ENCODE measurements around the gene IL11RA. TPM values are rescaled to one million over a fixed set of nuclear protein-coding genes. Genes with fewer than 3 reads are reported as not detected.
A peak's percentile ranks its signal among the peaks of the same experiment; 100 is the strongest.

The IL11RA gene
- total RNA-seq, 1 experiment from 2014 or later, result 1.6 TPM

DNA sequence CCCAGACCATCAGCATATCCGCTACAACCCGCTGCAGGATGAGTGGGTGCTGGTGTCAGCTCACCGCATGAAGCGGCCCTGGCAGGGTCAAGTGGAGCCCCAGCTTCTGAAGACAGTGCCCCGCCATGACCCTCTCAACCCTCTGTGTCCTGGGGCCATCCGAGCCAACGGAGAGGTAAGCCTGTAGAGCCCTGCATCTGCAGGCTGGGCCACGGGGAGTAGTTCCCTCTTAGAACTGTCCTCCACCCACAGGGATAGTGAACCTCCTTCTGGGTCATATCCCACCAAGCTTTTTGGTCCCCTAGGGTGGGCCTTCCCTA is 4.9 kb upstream of the IL11RA start:
- no peak for DNase-seq (ENCODE audit: low read depth)
- in situ Hi-C loops (cut with HindIII; ENCODE audit: low pct_unique_long_range_greater_than_20kb, low sequenced_read_pairs), result no loop called here

GRCh38 chr9:34647651-34648050 is 4.3 kb upstream of the IL11RA start:
- in situ Hi-C loops (cut with HindIII; ENCODE audit: low pct_unique_long_range_greater_than_20kb, low sequenced_read_pairs), result no loop called here
- no peak for DNase-seq (ENCODE audit: low read depth)

DNA sequence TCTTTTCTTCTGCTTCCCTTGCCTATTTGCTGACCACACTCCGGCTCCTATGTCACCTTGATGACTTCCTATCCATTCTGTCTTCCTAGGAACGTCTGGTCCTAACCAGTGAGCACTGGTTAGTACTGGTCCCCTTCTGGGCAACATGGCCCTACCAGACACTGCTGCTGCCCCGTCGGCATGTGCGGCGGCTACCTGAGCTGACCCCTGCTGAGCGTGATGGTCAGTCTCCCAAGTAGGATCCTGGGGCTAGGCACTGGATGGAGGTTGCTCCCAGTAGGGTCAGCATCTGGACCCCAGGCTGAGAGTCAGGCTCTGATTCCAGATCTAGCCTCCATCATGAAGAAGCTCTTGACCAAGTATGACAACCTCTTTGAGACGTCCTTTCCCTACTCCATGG is 3.3 kb upstream of the IL11RA start:
- DNase-seq (ENCODE audit: low read depth), result no peak
- in situ Hi-C loops (cut with HindIII; ENCODE audit: low pct_unique_long_range_greater_than_20kb, low sequenced_read_pairs), result no loop called here

DNA sequence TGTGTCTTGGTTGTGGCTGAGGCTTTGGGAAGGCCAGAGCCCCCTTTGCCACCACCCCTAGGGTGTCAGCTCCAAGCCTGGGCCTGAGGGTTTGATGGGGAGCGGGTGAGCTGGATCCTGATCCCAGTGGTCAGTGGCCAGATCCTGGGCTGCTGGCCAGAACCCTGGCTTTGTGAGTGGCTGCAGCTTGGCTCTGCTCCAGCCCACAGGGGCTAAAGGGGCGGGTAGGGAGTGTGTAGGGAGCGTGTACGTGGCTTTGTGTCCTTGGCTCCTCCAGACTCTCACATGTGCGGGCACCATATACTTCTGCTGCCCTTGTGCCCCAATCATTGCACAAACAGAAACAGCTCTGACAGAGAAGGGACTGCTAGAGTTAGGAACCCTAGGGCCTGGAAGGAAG is 1.2 kb upstream of the IL11RA start:
- no peak for DNase-seq (ENCODE audit: low read depth)
- in situ Hi-C loops (cut with HindIII; ENCODE audit: low pct_unique_long_range_greater_than_20kb, low sequenced_read_pairs), result no loop called here

DNA sequence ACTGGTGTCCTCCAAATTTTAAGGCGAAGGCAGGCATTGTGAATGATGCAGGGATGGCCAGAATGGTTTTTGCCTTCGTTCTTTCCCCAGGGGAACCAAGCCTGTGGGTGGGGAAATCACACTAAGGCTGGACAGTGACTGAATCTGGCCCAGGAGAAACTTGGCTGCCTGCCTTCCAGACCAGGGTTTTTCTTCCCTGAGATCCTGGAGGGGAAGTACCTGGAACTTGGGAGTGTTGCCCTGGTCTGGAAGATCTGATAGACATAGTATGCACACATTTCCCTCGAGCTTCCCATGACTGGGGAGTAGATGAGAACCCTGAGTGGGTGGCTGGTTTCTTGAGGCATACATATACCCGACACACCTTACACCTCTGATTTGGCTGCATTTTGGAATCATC is 664 bp upstream of the IL11RA start:
- no peak for DNase-seq (ENCODE audit: low read depth)
- in situ Hi-C loops (cut with HindIII; ENCODE audit: low pct_unique_long_range_greater_than_20kb, low sequenced_read_pairs), result no loop called here

DNA sequence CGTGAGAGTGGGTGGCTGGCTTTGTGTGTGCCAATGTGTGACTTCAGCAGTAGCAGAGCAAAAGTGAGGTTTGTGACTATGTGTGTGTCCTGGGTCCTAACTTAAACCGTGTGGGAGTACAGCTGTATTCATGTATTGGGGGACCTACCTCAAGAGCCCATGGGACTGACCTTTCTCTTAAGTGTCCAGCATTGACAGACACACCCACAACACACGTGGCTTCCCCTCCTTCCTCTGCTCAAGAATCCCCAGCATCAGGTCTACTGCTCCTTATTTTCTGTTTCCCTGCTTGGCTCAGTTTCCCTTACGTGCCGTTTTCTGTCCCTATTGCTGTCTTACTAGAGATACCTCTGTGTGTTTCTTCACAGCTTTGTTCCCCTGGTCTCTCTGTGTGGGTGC is 616 bp downstream of the IL11RA start:
- no peak for DNase-seq (ENCODE audit: low read depth)
- in situ Hi-C loops (cut with HindIII; ENCODE audit: low pct_unique_long_range_greater_than_20kb, low sequenced_read_pairs), result no loop called here

DNA sequence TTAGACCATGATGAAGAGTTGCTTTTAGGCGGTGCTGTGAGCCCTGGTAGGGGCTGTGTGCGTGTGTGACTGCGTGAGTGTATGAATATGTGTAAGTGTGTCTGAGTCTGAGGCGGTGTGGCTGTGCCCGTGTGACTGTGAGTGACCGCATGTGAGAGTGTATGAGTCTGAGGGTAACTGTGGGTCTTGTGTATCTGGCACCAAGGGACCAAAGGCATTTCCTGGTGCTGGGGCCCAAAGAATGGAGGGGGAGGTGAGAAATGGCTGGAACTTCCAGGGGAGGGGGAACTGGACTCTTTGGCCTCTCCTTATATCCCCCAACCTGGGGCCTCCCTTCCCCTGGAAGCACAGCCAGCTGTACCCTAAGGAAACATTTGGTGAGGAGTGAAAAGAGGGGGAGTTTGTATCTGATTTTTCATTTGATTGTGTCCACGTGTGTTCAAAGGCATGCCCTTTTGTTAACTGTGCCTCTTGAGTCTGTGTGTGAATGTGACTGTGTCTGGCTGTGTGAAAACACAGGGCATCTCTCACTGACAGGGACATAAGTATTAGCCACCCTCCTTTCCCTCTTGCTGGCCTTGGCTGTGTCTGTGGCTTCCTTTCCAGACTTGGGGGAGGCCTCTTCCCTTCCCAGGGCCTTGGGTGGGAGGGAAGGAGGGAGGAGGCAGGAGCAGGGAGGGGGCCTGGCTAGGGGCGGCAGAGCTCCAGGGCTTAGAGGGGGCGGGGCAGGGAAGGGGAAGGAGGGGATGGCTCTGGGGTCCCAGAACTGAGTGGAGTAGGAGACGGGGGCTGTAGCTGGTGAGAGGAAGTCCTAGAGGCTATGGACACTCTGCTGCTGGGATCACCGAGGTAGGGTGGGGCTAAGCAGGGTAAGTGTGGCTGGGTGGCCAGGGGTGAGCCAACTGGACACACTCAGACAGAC is 1.4 kb downstream of the IL11RA start:
- in situ Hi-C loops (cut with HindIII; ENCODE audit: low pct_unique_long_range_greater_than_20kb, low sequenced_read_pairs), result no loop called here
- no peak for DNase-seq (ENCODE audit: low read depth)

DNA sequence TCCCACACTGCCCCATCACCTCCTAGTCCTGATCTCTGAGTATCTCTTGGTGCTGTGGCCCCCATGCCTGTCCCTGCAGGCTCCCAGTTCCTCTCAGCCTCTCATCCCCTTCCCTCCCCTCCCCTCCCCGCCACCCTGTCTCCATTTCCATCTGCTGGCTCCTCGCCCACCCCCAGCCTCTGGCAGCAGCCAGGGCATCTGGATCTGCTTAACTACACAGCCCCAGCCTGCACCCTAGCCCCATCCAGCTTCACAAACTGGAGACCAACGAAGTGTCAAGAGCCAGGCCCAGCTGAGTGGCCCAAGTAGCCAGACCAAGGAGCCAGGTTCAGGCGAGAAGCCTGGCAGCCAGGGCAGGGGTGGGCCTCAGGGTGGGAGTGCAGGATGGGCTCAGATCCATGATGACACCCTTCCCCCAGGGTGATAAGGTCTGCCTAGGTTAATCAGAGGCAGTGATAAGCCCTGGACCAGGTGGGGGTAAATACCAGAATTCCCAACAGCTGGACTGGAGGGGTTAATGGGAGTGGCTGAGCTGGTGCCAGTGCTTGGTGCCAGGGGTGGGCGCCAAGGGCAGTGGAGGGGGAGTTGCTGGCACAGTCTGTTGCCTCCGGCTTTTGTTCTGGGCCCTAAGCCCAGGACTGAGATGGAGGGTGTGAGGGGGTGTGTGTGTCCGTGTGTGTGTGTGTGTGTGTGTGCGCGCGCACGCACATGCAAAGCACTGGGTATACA is 2.5 kb downstream of the IL11RA start:
- no peak for DNase-seq (ENCODE audit: low read depth)
- in situ Hi-C loops (cut with HindIII; ENCODE audit: low pct_unique_long_range_greater_than_20kb, low sequenced_read_pairs), result no loop called here

GRCh38 chr9:34655394-34655793 is 3.4 kb downstream of the IL11RA start:
- in situ Hi-C loops (cut with HindIII; ENCODE audit: low pct_unique_long_range_greater_than_20kb, low sequenced_read_pairs), result no loop called here
- DNase-seq (ENCODE audit: low read depth), result no peak

DNA sequence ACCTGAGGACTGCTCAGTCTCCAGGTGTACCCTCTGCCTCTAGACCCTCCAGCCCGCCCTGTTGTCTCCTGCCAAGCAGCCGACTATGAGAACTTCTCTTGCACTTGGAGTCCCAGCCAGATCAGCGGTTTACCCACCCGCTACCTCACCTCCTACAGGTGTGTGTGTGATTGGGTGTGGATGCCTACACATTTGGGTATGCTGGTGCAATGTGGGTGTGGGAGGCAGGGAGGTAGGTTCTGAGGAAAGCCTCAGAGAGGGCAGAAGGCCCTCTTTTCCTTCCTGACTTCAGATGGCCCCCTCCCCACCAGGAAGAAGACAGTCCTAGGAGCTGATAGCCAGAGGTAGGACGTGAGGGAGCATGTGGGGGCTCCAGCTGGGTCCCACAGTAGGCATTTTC is 5.0 kb downstream of the IL11RA start:
- in situ Hi-C loops (cut with HindIII; ENCODE audit: low pct_unique_long_range_greater_than_20kb, low sequenced_read_pairs), result no loop called here
- DNase-seq (ENCODE audit: low read depth), result no peak

GRCh38 chr9:34658461-34658860 is 6.5 kb downstream of the IL11RA start:
- no peak for DNase-seq (ENCODE audit: low read depth)
- in situ Hi-C loops (cut with HindIII; ENCODE audit: low pct_unique_long_range_greater_than_20kb, low sequenced_read_pairs), result no loop called here

DNA sequence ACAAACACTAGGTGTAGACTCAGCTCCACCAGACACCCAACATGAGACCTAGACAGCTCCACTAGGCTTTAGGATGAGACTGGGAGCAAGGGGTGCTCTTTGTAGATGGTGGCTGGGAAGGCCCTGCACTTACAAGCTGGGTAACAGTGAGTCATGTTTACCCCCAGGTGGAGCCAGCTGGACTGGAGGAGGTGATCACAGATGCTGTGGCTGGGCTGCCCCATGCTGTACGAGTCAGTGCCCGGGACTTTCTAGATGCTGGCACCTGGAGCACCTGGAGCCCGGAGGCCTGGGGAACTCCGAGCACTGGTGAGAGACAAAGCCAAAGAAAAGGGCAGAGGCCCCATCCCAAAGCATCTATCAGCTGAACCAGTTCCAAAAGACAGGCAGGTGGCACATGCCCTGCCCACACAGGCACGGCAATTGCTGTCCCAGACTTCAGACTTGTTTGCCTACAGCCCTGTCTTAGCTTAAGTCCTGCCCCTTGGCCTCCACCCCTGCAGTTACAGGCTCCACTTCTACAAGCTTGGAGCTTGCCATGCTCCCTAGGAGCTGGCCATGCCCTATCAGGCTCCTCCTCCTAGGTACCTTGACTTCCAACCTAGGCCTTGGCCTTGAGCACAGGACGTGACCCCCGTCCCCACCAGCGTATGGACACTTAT is 7.7 kb downstream of the IL11RA start:
- no peak for DNase-seq (ENCODE audit: low read depth)
- in situ Hi-C loops (cut with HindIII; ENCODE audit: low pct_unique_long_range_greater_than_20kb, low sequenced_read_pairs), result no loop called here

- in situ Hi-C loops (cut with HindIII; ENCODE audit: low pct_unique_long_range_greater_than_20kb, low sequenced_read_pairs), result no loop called here
- no peak for DNase-seq (ENCODE audit: low read depth)
Observed at GRCh38 chr9:34662526-34663302, 10.7 kb downstream of the IL11RA start, which contains the start of gene CCL27. Gene CCL27 (minus strand): TSS chr9:34662657. CDS start chr9:34662633, 24 bp downstream.

GRCh38 chr9:34663303-34663605 is 11.3 kb downstream of the IL11RA start:
- in situ Hi-C loops (cut with HindIII; ENCODE audit: low pct_unique_long_range_greater_than_20kb, low sequenced_read_pairs), result no loop called here
- no peak for DNase-seq (ENCODE audit: low read depth)

DNA sequence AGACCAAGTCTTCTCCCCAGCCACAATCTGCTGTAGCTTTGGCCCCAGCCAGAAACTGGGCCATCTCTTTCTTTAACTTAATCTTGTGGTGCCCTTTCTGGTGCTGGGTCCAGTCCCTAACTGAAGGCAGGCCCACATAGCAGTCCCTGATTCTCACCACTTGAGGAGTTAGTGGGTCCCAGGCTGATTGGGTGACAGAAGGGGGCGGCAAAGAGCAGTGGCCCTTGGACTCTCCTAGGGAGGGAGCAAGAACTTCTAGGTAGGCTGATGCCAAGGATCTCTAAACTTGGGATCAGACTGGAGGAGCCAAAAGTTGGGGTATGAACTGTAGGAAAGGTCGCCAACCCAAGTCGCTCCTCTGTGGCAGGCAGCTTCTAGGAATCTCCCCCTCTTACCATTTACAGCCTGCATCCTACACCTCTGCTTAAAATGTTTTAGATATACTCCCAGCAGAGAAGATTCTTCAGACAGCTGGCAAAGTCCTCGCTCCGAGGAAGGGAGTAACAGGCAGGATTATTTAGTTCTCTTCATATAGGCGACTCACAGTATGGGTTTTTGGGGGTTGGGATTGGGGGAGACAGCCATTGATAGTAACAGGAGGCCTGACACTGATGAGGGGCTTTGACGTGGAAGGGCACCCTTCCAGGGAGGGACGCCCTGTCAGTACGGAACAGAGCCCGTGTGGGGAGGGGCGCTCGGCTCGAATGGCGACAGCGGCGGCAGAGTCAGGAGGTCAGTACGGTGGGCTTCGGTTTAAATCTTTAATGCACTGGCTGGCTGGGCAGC is 12.5 kb downstream of the IL11RA start:
- DNase-seq (ENCODE audit: low read depth), result peak; percentile 65
- in situ Hi-C loops (cut with HindIII; ENCODE audit: low pct_unique_long_range_greater_than_20kb, low sequenced_read_pairs), result no loop called here

DNA sequence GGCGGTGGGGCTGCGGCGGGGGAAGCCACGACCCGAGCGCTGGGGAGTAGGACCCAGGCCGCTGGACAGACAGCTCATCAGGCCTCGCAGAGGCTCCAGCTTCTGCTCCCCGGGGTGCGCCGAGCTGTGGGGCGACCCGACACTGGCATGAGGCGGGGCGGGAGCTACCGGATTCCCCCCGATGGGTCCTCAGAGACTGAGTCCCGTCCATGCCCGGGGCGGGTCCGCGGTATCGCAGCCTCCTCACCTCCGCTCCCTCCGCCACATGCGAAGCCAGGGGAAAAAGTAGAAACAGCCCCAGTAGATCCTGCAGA is 13.0 kb downstream of the IL11RA start:
- no peak for DNase-seq (ENCODE audit: low read depth)
- in situ Hi-C loops (cut with HindIII; ENCODE audit: low pct_unique_long_range_greater_than_20kb, low sequenced_read_pairs), result no loop called here

DNA sequence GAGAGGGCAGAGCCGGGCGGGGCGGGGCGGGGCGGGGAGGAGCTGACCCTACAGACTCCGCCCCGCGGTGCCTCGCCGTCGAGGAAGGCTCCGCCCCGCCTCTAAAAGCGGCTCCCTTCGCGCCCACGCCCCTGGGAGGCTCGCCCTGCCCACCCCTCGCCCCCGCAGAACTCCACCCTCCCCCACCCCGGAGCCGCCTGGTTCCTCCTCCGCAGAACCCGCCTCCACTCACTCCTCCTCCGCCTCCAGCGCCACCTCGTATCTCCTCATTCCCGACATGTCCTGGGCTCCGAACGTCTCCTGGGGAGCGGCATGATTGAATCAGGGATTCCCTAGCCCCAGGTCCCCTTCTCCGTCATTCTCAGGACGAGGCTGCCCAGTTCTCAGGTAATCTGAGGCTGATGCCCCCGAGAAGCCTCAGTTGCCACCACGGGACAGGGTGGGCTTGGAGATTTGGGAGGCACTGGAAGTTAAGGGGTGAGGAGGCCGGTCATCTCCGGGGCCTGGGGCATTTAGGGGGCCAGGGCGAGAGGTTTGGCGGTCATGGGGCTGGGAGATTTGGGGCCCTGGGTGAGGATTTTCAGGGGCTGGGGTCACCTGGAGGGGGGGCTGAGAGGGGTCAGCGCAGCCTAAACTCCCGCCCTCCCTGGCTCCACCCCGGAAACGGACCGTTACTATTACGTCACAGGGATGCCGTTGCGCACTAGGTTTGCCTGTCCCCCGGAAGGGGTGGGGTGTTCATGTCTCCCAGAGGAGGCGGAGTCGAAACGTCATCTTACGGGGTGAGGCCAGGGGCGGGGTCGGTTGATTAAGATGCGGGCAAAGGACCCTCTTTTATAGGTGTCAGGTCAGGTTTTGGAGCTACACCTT is 13.6 kb downstream of the IL11RA start:
- DNase-seq (ENCODE audit: low read depth), result peak; percentile 80
- in situ Hi-C loops (cut with HindIII; ENCODE audit: low pct_unique_long_range_greater_than_20kb, low sequenced_read_pairs), result no loop called here

All from Caki2 (cell line).